ENCODE measurements around the gene APOC4. TPM values are rescaled to one million over a fixed set of nuclear protein-coding genes. Genes with fewer than 3 reads are reported as not detected.
"Not testable (repeated sequence)": the region's sequence is repeated elsewhere in the genome, so short reads cannot be mapped to it uniquely, and the experiment has no call there.

APOC4 gene
- total RNA-seq, 2 experiments from 2014 or later = not detected

DNA sequence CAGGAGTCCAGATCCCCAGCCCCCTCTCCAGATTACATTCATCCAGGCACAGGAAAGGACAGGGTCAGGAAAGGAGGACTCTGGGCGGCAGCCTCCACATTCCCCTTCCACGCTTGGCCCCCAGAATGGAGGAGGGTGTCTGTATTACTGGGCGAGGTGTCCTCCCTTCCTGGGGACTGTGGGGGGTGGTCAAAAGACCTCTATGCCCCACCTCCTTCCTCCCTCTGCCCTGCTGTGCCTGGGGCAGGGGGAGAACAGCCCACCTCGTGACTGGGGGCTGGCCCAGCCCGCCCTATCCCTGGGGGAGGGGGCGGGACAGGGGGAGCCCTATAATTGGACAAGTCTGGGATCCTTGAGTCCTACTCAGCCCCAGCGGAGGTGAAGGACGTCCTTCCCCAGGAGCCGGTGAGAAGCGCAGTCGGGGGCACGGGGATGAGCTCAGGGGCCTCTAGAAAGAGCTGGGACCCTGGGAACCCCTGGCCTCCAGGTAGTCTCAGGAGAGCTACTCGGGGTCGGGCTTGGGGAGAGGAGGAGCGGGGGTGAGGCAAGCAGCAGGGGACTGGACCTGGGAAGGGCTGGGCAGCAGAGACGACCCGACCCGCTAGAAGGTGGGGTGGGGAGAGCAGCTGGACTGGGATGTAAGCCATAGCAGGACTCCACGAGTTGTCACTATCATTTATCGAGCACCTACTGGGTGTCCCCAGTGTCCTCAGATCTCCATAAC, 36.4 kb upstream of the APOC4 start, which contains the start of gene APOE:
APOE (plus strand) TSS at position 360 of the 724 bp plus-strand sequence. CDS start 829 bp downstream, outside the sequence.
- ChIA-PET CTCF (interaction anchor here (5.2 kb wide), 1 partner anchor 47 kb away, joined by 34 read pairs; no protein-coding TSS in a partner anchor), POLR2A (interaction anchor here (0.6 to 1.7 kb wide), 2 partner anchors 13 to 337 kb away, joined by 3 to 5 read pairs; no protein-coding TSS in a partner anchor)
- ATAC-seq (peak; percentile 28), DNase-seq (no peak)
- H3K4me3 Mint-ChIP-seq = no peak within 1 kb of the TSS
- peaks cover 12% of the 10 kb centered on the region for H3K4me1 Mint-ChIP-seq (ENCODE audit: low read depth)
- peaks cover 13% of the 10 kb centered on the region for H3K36me3 Mint-ChIP-seq (ENCODE audit: low read depth)
- H3K9me3 Mint-ChIP-seq (ENCODE audit: insufficient read depth) = no peaks in the 10 kb centered on the region
- no peak within 1 kb of the TSS for H3K27ac Mint-ChIP-seq
- H3K27me3 Mint-ChIP-seq (ENCODE audit: low read depth) = peaks cover 13% of the 10 kb centered on the region

- POLR2A ChIA-PET = no interaction called here
Observed at GRCh38 chr19:44907613-44908012, 34.4 kb upstream of the APOC4 start.

GRCh38 chr19:44908074-44908835, 33.8 kb upstream of the APOC4 start:
- ATAC-seq (no peak), DNase-seq (no peak)
- ChIA-PET CTCF (interaction anchor here (0.5 to 1.5 kb wide), 2 partner anchors 37 to 42 kb away, joined by 3 to 4 read pairs; no protein-coding TSS in a partner anchor), POLR2A (no interaction called here)
- H3K27me3 Mint-ChIP-seq (ENCODE audit: low read depth) = peaks cover 19% of the 10 kb centered on the region
- no peak overlapping the region for H3K27ac Mint-ChIP-seq
- H3K36me3 Mint-ChIP-seq (ENCODE audit: low read depth) = peaks cover 6% of the 10 kb centered on the region
- no peaks in the 10 kb centered on the region for H3K9me3 Mint-ChIP-seq (ENCODE audit: insufficient read depth)
- no peak overlapping the region for H3K4me3 Mint-ChIP-seq
- peaks cover 12% of the 10 kb centered on the region for H3K4me1 Mint-ChIP-seq (ENCODE audit: low read depth)

More at GRCh38 chr19:44907613-44908012, 34.4 kb upstream of the APOC4 start:
- no peak overlapping the region for H3K4me3 Mint-ChIP-seq
- peaks cover 14% of the 10 kb centered on the region for H3K27me3 Mint-ChIP-seq (ENCODE audit: low read depth)
- CTCF ChIA-PET = interaction anchor here (0.5 to 1.5 kb wide), 2 partner anchors 38 to 43 kb away, joined by 3 to 4 read pairs; no protein-coding TSS in a partner anchor
- DNase-seq (no peak), ATAC-seq (no peak)
- H3K4me1 Mint-ChIP-seq (ENCODE audit: low read depth) = peaks cover 12% of the 10 kb centered on the region
- peaks cover 9% of the 10 kb centered on the region for H3K36me3 Mint-ChIP-seq (ENCODE audit: low read depth)
- no peaks in the 10 kb centered on the region for H3K9me3 Mint-ChIP-seq (ENCODE audit: insufficient read depth)
- no peak overlapping the region for H3K27ac Mint-ChIP-seq

- Mint-ChIP-seq H3K9me3 (ENCODE audit: insufficient read depth) (no peaks in the 10 kb centered on the region), H3K4me1 (ENCODE audit: low read depth) (peaks cover 11% of the 10 kb centered on the region), H3K4me3 (no peak overlapping the region), H3K27ac (no peak overlapping the region), H3K27me3 (ENCODE audit: low read depth) (peaks cover 24% of the 10 kb centered on the region), H3K36me3 (ENCODE audit: low read depth) (peaks cover 2% of the 10 kb centered on the region)
- ChIA-PET CTCF (interaction anchor here (1.5 kb wide), 1 partner anchor 42 kb away, joined by 4 read pairs; no protein-coding TSS in a partner anchor), POLR2A (interaction anchor here (0.6 kb wide), 1 partner anchor 159 kb away, joined by 3 read pairs; no protein-coding TSS in a partner anchor)
- ATAC-seq = no peak
- DNase-seq = no peak
Observed at GRCh38 chr19:44908836-44909261, 33.2 kb upstream of the APOC4 start.

DNA sequence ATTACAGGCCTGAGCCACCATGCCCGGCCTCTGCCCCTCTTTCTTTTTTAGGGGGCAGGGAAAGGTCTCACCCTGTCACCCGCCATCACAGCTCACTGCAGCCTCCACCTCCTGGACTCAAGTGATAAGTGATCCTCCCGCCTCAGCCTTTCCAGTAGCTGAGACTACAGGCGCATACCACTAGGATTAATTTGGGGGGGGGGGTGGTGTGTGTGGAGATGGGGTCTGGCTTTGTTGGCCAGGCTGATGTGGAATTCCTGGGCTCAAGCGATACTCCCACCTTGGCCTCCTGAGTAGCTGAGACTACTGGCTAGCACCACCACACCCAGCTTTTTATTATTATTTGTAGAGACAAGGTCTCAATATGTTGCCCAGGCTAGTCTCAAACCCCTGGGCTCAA, 32.3 kb upstream of the APOC4 start:
- CTCF ChIA-PET = interaction anchor here (0.8 kb wide), 1 partner anchor 22 kb away, joined by 3 read pairs; no protein-coding TSS in a partner anchor
- no peaks in the 10 kb centered on the region for H3K9me3 Mint-ChIP-seq (ENCODE audit: insufficient read depth)
- no peak for DNase-seq
- no peak overlapping the region for H3K4me3 Mint-ChIP-seq
- peaks cover 30% of the 10 kb centered on the region for H3K27me3 Mint-ChIP-seq (ENCODE audit: low read depth)
- no peak for ATAC-seq
- H3K36me3 Mint-ChIP-seq (ENCODE audit: low read depth) = no peaks in the 10 kb centered on the region
- POLR2A ChIA-PET = no interaction called here
- H3K4me1 Mint-ChIP-seq (ENCODE audit: low read depth) = peaks cover 18% of the 10 kb centered on the region
- H3K27ac Mint-ChIP-seq = no peak overlapping the region

DNA sequence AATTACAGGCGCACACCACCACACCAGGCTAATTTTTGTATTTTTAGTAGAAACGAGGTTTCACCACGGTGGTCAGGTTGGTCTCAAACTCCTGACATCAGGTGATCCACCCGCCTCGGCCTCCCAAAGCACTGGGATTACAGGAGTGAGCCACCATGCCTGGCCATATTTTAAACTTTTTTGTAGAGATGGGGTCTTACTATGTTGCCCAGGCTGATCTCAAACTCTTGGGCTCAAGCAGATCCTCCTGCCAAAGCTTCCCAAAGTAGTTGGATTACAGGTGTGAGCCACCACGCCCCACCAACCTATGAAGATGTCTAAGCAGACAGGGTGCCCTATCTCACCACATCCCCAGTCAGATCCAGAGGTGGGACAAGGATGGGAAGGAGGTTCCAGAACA, 30.1 kb upstream of the APOC4 start:
- CTCF ChIA-PET = interaction anchor here (0.9 to 1.7 kb wide), 2 partner anchors 41 to 148 kb away, joined by 5 to 10 read pairs; no protein-coding TSS in a partner anchor
- H3K27ac Mint-ChIP-seq; DNase-seq; ATAC-seq; H3K4me3 Mint-ChIP-seq; POLR2A ChIA-PET; H3K36me3 Mint-ChIP-seq (ENCODE audit: low read depth); H3K9me3 Mint-ChIP-seq (ENCODE audit: insufficient read depth): not testable (repeated sequence)
- peaks cover 14% of the 10 kb centered on the region for H3K4me1 Mint-ChIP-seq (ENCODE audit: low read depth)
- H3K27me3 Mint-ChIP-seq (ENCODE audit: low read depth) = peaks cover 17% of the 10 kb centered on the region

GRCh38 chr19:44912854-44913253, 29.2 kb upstream of the APOC4 start:
- ATAC-seq (no peak), DNase-seq (no peak)
- CTCF ChIA-PET = interaction anchor here (2.7 kb wide), 1 partner anchor 39 kb away, joined by 9 read pairs; no protein-coding TSS in a partner anchor
- POLR2A ChIA-PET = interaction anchor here (1.0 kb wide), 1 partner anchor 23 kb away, joined by 4 read pairs; no protein-coding TSS in a partner anchor
- no peaks in the 10 kb centered on the region for H3K36me3 Mint-ChIP-seq (ENCODE audit: low read depth)
- no peak overlapping the region for H3K27ac Mint-ChIP-seq
- peaks cover 17% of the 10 kb centered on the region for H3K27me3 Mint-ChIP-seq (ENCODE audit: low read depth)
- H3K4me3 Mint-ChIP-seq = no peak overlapping the region
- peaks cover 14% of the 10 kb centered on the region for H3K4me1 Mint-ChIP-seq (ENCODE audit: low read depth)
- no peaks in the 10 kb centered on the region for H3K9me3 Mint-ChIP-seq (ENCODE audit: insufficient read depth)

DNA sequence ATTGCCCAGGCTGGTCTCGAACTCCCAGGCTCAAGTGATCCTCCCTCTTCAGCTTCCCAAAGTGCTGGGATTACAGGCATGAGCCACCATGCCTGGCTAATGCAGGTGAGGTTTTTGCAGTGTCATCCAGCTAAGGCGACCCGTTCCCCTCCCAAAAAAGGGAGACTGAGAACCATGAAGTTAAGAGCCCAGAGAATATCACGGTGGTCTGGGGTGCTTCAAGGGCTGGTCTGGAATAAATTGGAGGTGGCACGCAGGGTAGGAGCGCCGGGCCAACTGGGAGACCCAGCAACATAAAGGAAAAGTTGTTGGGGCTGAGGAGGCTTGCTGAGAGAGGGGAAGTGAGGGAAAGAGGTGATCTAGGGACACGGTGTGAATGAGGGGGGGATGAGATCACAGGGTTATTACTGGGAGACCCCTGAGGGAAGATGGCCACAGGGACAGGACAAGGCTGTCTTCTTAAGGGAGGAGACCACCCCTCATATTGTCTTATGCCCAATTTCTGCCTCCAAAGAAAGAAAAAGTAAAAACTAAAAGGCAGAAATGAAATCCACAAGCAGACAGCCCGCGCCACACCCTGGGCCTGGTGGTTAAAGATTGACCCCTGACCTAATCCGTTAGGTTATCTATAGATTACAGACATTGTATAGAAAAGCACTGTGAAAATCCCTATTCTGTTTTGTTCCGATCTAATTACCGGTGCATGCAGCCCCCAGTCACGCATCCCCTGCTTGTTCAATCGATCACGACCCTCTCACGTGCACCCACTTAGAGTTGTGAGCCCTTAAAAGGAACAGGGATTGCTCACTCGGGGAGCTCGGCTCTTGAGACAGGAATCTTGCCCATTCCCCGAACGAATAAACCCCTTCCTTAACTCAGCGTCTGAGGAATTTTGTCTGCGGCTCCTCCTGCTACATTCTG, 28.3 kb upstream of the APOC4 start:
- not testable (repeated sequence) for H3K9me3 Mint-ChIP-seq (ENCODE audit: insufficient read depth); H3K36me3 Mint-ChIP-seq (ENCODE audit: low read depth); ATAC-seq; DNase-seq
- peak overlapping the region; percentile 87 for H3K27ac Mint-ChIP-seq
- ChIA-PET CTCF (interaction anchor here (2.7 kb wide), 1 partner anchor 38 kb away, joined by 9 read pairs; no protein-coding TSS in a partner anchor), POLR2A (interaction anchor here (1.0 kb wide), 1 partner anchor 24 kb away, joined by 4 read pairs; no protein-coding TSS in a partner anchor)
- peaks cover 17% of the 10 kb centered on the region for H3K27me3 Mint-ChIP-seq (ENCODE audit: low read depth)
- H3K4me3 Mint-ChIP-seq = peak overlapping the region; percentile 89
- H3K4me1 Mint-ChIP-seq (ENCODE audit: low read depth) = peaks cover 14% of the 10 kb centered on the region

- H3K9me3 Mint-ChIP-seq (ENCODE audit: insufficient read depth); H3K36me3 Mint-ChIP-seq (ENCODE audit: low read depth): not testable (repeated sequence)
- Mint-ChIP-seq H3K4me1 (ENCODE audit: low read depth) (peaks cover 14% of the 10 kb centered on the region), H3K27me3 (ENCODE audit: low read depth) (peaks cover 17% of the 10 kb centered on the region), H3K27ac (peak within 1 kb of the TSS; percentile 87), H3K4me3 (peak within 1 kb of the TSS; percentile 89)
- ChIA-PET CTCF (interaction anchor here (1.0 to 2.7 kb wide), 2 partner anchors 11 to 37 kb away, joined by 3 to 9 read pairs; no protein-coding TSS in a partner anchor), POLR2A (interaction anchor here (0.6 to 1.1 kb wide), 2 partner anchors 40 to 652 kb away, joined by 3 to 4 read pairs; partner anchors contain the start of gene CLPTM1)
- peak; percentile 83 for DNase-seq
- ATAC-seq = peak; percentile 99
Observed at GRCh38 chr19:44914433-44915206, 27.4 kb upstream of the APOC4 start, which contains the start of gene APOC1. Gene APOC1, plus strand, starts transcription at chr19:44914608. Its CDS starts 284 bp downstream, at chr19:44914892.

DNA sequence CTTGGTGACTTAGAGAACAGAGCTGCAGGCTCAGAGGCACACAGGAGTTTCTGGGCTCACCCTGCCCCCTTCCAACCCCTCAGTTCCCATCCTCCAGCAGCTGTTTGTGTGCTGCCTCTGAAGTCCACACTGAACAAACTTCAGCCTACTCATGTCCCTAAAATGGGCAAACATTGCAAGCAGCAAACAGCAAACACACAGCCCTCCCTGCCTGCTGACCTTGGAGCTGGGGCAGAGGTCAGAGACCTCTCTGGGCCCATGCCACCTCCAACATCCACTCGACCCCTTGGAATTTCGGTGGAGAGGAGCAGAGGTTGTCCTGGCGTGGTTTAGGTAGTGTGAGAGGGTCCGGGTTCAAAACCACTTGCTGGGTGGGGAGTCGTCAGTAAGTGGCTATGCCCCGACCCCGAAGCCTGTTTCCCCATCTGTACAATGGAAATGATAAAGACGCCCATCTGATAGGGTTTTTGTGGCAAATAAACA, 17.8 kb upstream of the APOC4 start:
- DNase-seq (no peak), ATAC-seq (no peak)
- peaks cover 14% of the 10 kb centered on the region for H3K27me3 Mint-ChIP-seq (ENCODE audit: low read depth)
- no peaks in the 10 kb centered on the region for H3K9me3 Mint-ChIP-seq (ENCODE audit: insufficient read depth)
- ChIA-PET POLR2A (no interaction called here), CTCF (no interaction called here)
- H3K27ac Mint-ChIP-seq = no peak overlapping the region
- peaks cover 8% of the 10 kb centered on the region for H3K4me1 Mint-ChIP-seq (ENCODE audit: low read depth)
- no peaks in the 10 kb centered on the region for H3K36me3 Mint-ChIP-seq (ENCODE audit: low read depth)
- H3K4me3 Mint-ChIP-seq = no peak overlapping the region

All from activated CD8-positive, alpha-beta T cell treated with anti-CD3 and anti-CD28 coated beads, Interleukin-2, amount 10 ng/mL, durations not matched to agents 7 days and 5 days (primary cell).